HG03045 (cell line): ENCODE results near the gene TRIP13.
"Not testable (repeated sequence)": the region's sequence is repeated elsewhere in the genome, so short reads cannot be mapped to it uniquely, and the experiment has no call there.

Experiments used
- ATAC-seq: cut with Tn5 transposase; IDR thresholded peaks from one replicate; pipeline ENCODE4 v1.9.1; 2021; ENCODE audit warnings: mild to moderate bottlenecking, moderate library complexity; ENCODE audit not compliant: unreplicated experiment

TRIP13 gene

GRCh38 chr5:871596-872298 is 20.9 kb upstream of the TRIP13 start:
- ATAC-seq = no peak

- no peak for ATAC-seq
Measured at GRCh38 chr5:872301-872700, 20.4 kb upstream of the TRIP13 start.

- ATAC-seq = no peak
Measured at GRCh38 chr5:873328-873727, 19.4 kb upstream of the TRIP13 start.

GRCh38 chr5:875931-876330 is 16.8 kb upstream of the TRIP13 start:
- no peak for ATAC-seq

- no peak for ATAC-seq
Measured at GRCh38 chr5:876398-877365, 16.0 kb upstream of the TRIP13 start.

- no peak for ATAC-seq
Measured at GRCh38 chr5:878125-878524, 14.6 kb upstream of the TRIP13 start.

DNA sequence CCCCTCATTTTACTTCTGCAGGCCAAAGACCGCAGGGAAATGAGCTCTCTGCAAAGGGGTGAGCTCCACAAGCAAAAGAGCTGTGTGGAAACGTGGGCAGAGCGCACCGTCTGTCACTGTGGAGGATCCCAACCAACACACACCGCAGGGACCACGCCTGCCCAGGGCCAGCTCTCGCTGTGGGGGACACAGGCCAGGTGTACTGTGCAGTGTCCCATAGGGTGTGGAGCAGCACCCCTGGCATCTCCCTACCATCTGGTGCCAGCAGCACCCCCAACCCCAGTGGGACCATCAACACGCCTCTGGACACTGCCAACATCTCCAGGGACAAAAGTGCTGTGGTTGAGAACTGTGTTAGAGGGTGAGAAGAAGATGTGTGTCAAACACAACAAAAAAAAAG is 14.0 kb upstream of the TRIP13 start:
- ATAC-seq = not testable (repeated sequence)

- ATAC-seq = no peak
Measured at GRCh38 chr5:880816-881550, 11.7 kb upstream of the TRIP13 start.

DNA sequence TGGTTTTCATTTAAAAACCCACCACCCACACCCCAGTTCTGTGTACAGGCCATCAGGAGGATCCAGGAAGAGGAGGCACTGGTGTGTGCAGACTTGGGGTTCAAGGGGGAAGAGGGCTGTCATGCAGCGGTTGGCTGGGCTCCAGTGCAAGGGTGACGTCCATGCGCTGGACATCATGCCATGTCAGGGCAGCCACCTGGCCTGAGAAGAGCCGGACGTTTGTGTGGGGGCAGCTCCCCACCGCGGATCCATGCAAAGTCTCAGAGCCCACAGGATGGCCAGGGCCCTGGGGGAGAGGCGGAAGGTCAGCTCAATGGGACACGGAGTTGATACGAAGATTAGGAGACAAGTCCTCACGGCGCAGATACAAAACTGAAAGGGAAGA is 11.1 kb upstream of the TRIP13 start:
- ATAC-seq = no peak

DNA sequence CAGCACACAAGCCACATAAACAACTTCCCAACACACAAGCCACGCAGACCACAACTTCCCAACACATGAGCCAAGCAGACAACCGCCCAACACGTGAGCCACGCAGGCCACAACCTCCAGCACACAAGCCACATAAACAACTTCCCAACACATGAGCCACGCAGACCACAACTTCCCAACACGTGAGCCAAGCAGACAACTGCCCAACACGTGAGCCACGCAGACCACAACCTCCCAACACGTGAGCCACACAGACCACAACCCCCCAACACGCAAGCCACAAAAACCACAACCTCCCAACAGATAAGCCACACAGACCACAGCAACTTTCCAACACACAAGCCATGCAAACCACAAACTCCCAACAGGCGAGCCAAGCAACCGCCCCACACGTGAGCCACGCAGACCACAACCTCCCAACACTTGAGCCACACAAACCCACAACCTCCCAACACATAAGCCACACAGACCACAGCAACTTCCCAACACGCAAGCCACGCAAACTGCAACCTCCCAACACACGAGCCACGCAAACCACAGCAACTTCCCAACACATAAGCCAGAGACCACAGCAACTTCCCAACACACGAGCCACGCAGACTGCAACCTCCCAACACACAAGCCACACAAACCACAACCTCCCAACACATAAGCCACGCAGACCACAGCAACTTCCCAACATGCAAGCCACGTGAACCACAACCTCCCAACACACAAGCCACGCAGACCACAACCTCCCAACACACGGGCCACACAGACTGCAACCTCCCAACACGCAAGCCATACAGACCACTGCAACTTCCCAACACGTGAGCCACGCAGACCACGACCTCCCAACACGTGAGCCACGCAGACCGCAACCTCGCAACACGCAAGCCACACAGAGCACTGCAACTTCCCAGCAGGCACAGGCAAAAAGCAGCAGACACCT is 10.2 kb upstream of the TRIP13 start:
- ATAC-seq = no peak

DNA sequence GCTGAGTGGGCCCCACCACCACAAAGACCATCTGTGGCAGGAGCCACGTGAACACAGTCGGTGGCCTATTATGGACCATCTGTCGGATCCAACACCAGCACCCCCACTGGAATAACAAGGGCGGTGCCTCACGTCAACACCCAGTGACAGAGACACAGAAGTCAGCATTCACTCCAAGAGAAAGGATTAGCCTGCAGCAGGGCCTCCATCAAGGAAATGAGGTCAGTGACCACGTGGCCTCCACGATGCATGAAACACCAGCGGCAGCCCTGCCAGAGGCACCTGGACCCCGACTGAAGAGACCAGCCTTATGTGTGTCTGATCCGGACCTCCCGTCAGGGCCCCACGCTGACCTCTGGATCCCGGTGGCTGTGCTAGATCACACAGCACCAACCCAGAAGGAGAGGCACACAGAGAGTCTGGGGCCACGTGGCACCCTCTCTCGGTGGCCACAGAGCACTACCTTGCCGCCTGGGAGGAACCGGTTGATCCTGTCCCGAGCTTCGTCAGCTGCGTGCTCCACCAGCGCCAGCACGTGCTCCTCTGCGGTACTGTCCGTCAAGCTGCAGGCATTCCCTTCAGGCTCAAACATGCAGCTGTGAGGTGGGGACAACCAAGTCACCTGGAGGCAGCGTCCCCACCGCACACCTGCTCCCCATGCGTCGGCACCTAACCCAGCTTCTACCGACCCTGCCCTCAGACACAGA is 9.1 kb upstream of the TRIP13 start:
- no peak for ATAC-seq

DNA sequence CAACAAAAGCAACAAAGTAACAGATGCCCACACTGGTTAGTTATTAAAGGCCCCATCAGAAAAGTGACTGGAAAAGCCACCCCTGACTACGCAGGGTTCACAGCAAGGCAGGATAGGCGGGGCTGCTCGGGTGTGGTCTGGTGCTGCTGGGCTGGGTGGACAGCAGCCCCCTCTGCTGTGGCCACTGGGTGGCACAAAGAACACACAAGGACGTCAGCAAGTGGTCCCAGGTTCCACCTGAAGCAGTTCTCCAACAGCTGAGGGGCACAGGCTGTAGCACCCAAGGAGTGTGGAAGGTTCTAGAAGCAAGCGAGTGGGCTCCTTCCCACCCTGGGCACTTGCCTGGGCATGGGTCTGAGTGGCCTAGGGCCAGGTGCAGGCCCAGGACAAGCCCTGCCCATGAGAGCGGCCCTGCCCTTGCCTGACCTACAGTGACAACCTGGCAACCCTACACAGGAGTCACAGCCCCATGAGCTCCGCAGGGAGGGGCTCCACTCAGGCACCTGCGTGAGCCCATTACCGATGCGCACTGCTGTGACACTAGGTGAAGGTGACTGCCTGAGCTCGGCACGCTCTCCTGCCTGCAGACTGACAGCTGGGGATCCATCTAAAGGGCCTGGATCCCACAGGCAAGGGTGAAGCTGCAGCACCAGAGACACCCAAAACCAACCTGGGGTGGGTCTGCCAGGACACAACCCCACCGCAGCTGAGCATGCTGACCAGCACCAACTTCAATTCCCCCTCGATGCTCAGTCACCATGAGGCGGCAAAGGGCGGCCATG is 8.1 kb upstream of the TRIP13 start:
- ATAC-seq = no peak

DNA sequence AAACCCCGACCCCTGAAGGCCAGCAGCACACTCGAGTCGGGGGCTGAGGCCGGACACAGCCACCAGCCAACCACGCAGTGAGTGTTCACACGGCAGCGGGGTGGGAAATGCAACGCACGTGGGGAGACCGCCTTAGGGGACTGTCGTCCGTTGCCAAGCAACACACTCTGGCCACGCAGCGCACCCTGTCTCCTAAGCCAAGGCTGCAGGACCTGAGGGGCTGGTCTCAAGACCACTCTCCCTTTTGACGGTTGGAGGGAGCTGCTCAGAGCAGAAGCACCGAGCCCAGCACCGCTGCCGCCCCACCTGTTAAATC is 7.6 kb upstream of the TRIP13 start:
- ATAC-seq = no peak

- ATAC-seq = no peak
Measured at GRCh38 chr5:885529-885928, 7.2 kb upstream of the TRIP13 start.

DNA sequence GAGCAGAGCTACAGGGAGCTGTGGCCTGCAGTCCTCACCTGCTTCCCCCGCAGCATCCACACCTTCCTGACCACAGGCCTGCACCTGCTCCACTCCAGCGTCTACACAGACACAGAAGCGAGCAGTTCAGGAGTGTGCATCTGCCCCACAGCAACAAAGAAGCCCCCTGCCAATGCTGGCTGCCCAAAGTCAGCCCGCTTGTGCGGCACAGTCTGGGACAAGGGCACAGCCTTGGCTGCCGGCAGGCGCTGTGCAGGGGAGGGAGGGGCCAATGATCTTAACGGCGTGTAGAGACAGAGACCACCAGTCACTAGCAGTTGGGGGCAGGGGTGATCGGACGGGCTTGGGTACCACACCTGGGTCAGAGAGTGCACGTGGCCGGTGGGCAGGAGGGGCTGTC is 6.6 kb upstream of the TRIP13 start:
- no peak for ATAC-seq

GRCh38 chr5:886716-887325 is 5.9 kb upstream of the TRIP13 start:
- no peak for ATAC-seq

- no peak for ATAC-seq
Measured at GRCh38 chr5:887947-888637, 4.6 kb upstream of the TRIP13 start.

GRCh38 chr5:888638-889035 is 4.0 kb upstream of the TRIP13 start:
- ATAC-seq = no peak
